ENCODE results near the gene LDLRAD4. TPM values are rescaled to one million over a fixed set of nuclear protein-coding genes. Genes with fewer than 3 reads are reported as not detected.

The LDLRAD4 gene
- total RNA-seq, 1 donor from 2014 or later: 20.4 TPM

GRCh38 chr18:13613591-13614501 lies 395.3 kb downstream of the LDLRAD4 start:
- no peak for TF ChIP-seq CTCF (IDR thresholded peaks at IDR 0.05)
- no peaks in the 10 kb centered on the region for H3K9me3 Mint-ChIP-seq (ENCODE audit: unreplicated experiment)
- H3K27ac Mint-ChIP-seq (ENCODE audit: unreplicated experiment): no peak overlapping the region
- no peak for DNase-seq (ENCODE audit: extremely low spot score, unreplicated experiment)
- peaks cover 26% of the 10 kb centered on the region for H3K4me1 Mint-ChIP-seq (ENCODE audit: unreplicated experiment)
- H3K36me3 Mint-ChIP-seq (ENCODE audit: unreplicated experiment): no peaks in the 10 kb centered on the region
- H3K27me3 Mint-ChIP-seq (ENCODE audit: unreplicated experiment): peaks cover 32% of the 10 kb centered on the region
- H3K4me3 Mint-ChIP-seq (ENCODE audit: unreplicated experiment): no peak overlapping the region

GRCh38 chr18:13614641-13615288 lies 396.2 kb downstream of the LDLRAD4 start:
- Mint-ChIP-seq H3K4me3 (ENCODE audit: unreplicated experiment) (no peak overlapping the region), H3K27ac (ENCODE audit: unreplicated experiment) (no peak overlapping the region), H3K27me3 (ENCODE audit: unreplicated experiment) (peaks cover 32% of the 10 kb centered on the region), H3K4me1 (ENCODE audit: unreplicated experiment) (peaks cover 28% of the 10 kb centered on the region), H3K36me3 (ENCODE audit: unreplicated experiment) (no peaks in the 10 kb centered on the region), H3K9me3 (ENCODE audit: unreplicated experiment) (no peaks in the 10 kb centered on the region)
- no peak for TF ChIP-seq CTCF (IDR thresholded peaks at IDR 0.05)
- DNase-seq (ENCODE audit: extremely low spot score, unreplicated experiment): peak; percentile 73

- no peak overlapping the region for H3K4me3 Mint-ChIP-seq (ENCODE audit: unreplicated experiment)
- no peak for TF ChIP-seq CTCF (IDR thresholded peaks at IDR 0.05)
- no peaks in the 10 kb centered on the region for H3K36me3 Mint-ChIP-seq (ENCODE audit: unreplicated experiment)
- no peak overlapping the region for H3K27ac Mint-ChIP-seq (ENCODE audit: unreplicated experiment)
- H3K4me1 Mint-ChIP-seq (ENCODE audit: unreplicated experiment): peaks cover 28% of the 10 kb centered on the region
- peaks cover 32% of the 10 kb centered on the region for H3K27me3 Mint-ChIP-seq (ENCODE audit: unreplicated experiment)
- no peaks in the 10 kb centered on the region for H3K9me3 Mint-ChIP-seq (ENCODE audit: unreplicated experiment)
- DNase-seq (ENCODE audit: extremely low spot score, unreplicated experiment): no peak
These were observed 396.9 kb downstream of the LDLRAD4 start for GRCh38 chr18:13615432-13615861.

- no peaks in the 10 kb centered on the region for H3K9me3 Mint-ChIP-seq (ENCODE audit: unreplicated experiment)
- DNase-seq (ENCODE audit: extremely low spot score, unreplicated experiment): no peak
- no peaks in the 10 kb centered on the region for H3K36me3 Mint-ChIP-seq (ENCODE audit: unreplicated experiment)
- TF ChIP-seq CTCF (IDR thresholded peaks at IDR 0.05): no peak
- peaks cover 23% of the 10 kb centered on the region for H3K4me1 Mint-ChIP-seq (ENCODE audit: unreplicated experiment)
- no peak overlapping the region for H3K4me3 Mint-ChIP-seq (ENCODE audit: unreplicated experiment)
- H3K27ac Mint-ChIP-seq (ENCODE audit: unreplicated experiment): no peak overlapping the region
- peaks cover 28% of the 10 kb centered on the region for H3K27me3 Mint-ChIP-seq (ENCODE audit: unreplicated experiment)
These were observed 397.5 kb downstream of the LDLRAD4 start for GRCh38 chr18:13616041-13616440.

- no peaks in the 10 kb centered on the region for H3K9me3 Mint-ChIP-seq (ENCODE audit: unreplicated experiment)
These were observed 398.0 kb downstream of the LDLRAD4 start for GRCh38 chr18:13616525-13617035.

More at GRCh38 chr18:13616525-13617035, 398.0 kb downstream of the LDLRAD4 start:
- Mint-ChIP-seq H3K27ac (ENCODE audit: unreplicated experiment) (no peak overlapping the region), H3K36me3 (ENCODE audit: unreplicated experiment) (no peaks in the 10 kb centered on the region), H3K27me3 (ENCODE audit: unreplicated experiment) (peaks cover 22% of the 10 kb centered on the region), H3K4me3 (ENCODE audit: unreplicated experiment) (no peak overlapping the region), H3K4me1 (ENCODE audit: unreplicated experiment) (peaks cover 18% of the 10 kb centered on the region)
- no peak for TF ChIP-seq CTCF (IDR thresholded peaks at IDR 0.05)
- no peak for DNase-seq (ENCODE audit: extremely low spot score, unreplicated experiment)
